Kidney epithelial cell (primary cell): ENCODE data around the gene WBP2. TPM values are rescaled to one million over a fixed set of nuclear protein-coding genes. Genes with fewer than 3 reads are reported as not detected.

Source experiments
- DNase-seq: peaks from one replicate; pipeline ENCODE4 v3.0.0-alpha.2; 2010; ENCODE audit warnings: low read depth
- H3K27me3 ChIP-seq: 2 replicates; pipeline ENCODE4 v1.6.0; 2011; ENCODE audit warnings: low read length; ENCODE audit not compliant: control insufficient read depth, insufficient read depth
- H3K36me3 ChIP-seq: 2 replicates; pipeline ENCODE4 v1.5.1; 2011; ENCODE audit warnings: low read length; ENCODE audit not compliant: control insufficient read depth, insufficient read depth
- H3K4me3 ChIP-seq: 2 replicates; pipeline ENCODE4 v1.5.1; 2011; ENCODE audit warnings: low read depth, mild to moderate bottlenecking, control low read depth, low read length
- total RNA-seq: library from RNA; depleted of rRNA; stranded (reverse); fragments of >200 nt; gene quantifications from 2 replicates; pipeline ENCODE4 v1.2.3, GENCODE V29; 2015
- TF ChIP-seq, protein P1 (sequence below): IDR thresholded peaks from 2 replicates; pipeline ENCODE4 v1.5.1; 2011; ENCODE audit warnings: mild to moderate bottlenecking, moderate library complexity, low read length, control low read depth, inconsistent platforms; ENCODE audit not compliant: insufficient read depth, poor library complexity, severe bottlenecking

WBP2 gene
- total RNA-seq, 1 donor from 2014 or later = 105 TPM

GRCh38 chr17:75835654-75835987 lies 19.5 kb downstream of the WBP2 start:
- Histone ChIP-seq H3K36me3 (no peaks in the 10 kb centered on the region), H3K27me3 (no peaks in the 10 kb centered on the region), H3K4me3 (no peak overlapping the region)
- DNase-seq = no peak
- TF ChIP-seq, protein P1, sequence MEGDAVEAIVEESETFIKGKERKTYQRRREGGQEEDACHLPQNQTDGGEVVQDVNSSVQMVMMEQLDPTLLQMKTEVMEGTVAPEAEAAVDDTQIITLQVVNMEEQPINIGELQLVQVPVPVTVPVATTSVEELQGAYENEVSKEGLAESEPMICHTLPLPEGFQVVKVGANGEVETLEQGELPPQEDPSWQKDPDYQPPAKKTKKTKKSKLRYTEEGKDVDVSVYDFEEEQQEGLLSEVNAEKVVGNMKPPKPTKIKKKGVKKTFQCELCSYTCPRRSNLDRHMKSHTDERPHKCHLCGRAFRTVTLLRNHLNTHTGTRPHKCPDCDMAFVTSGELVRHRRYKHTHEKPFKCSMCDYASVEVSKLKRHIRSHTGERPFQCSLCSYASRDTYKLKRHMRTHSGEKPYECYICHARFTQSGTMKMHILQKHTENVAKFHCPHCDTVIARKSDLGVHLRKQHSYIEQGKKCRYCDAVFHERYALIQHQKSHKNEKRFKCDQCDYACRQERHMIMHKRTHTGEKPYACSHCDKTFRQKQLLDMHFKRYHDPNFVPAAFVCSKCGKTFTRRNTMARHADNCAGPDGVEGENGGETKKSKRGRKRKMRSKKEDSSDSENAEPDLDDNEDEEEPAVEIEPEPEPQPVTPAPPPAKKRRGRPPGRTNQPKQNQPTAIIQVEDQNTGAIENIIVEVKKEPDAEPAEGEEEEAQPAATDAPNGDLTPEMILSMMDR = no peak

DNA sequence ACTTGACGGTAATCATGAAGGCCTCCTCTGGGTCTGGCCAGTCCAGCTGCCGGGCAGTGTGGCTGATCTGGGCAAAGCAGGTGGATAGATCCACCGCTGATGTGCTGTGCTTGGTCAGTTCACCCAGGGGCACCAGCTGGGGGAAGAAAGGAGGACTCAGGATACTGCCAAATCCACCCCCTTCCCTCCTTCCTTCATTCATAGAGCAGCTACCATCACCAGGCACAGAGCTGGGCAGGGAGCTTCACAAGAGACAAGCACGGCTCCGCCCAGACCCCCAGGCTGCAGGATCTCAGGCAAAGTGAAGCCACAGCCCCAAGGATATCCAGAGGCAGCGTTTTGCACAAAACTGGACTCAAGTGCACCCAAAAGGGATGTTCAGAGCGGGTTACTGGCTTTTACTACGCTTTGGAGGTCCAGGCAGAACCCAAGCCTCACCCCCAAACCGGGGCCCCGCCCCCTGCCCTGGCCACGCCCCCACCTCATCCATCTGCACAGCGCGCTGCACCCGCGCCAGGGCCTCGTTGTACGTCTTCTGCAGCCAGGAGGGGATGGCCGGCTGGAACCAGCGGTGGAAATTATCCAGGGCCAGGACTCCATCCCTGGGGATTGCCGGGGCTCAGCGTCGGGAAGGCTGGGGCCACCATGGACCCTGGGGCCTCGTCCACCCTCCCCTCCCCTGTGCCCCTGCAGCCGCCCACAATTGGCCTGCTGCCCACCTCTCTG lies 20.0 kb downstream of the WBP2 start:
- Histone ChIP-seq H3K4me3 (no peak overlapping the region), H3K27me3 (no peaks in the 10 kb centered on the region), H3K36me3 (no peaks in the 10 kb centered on the region)
- no peak for DNase-seq
- TF ChIP-seq, protein P1 = no peak

DNA sequence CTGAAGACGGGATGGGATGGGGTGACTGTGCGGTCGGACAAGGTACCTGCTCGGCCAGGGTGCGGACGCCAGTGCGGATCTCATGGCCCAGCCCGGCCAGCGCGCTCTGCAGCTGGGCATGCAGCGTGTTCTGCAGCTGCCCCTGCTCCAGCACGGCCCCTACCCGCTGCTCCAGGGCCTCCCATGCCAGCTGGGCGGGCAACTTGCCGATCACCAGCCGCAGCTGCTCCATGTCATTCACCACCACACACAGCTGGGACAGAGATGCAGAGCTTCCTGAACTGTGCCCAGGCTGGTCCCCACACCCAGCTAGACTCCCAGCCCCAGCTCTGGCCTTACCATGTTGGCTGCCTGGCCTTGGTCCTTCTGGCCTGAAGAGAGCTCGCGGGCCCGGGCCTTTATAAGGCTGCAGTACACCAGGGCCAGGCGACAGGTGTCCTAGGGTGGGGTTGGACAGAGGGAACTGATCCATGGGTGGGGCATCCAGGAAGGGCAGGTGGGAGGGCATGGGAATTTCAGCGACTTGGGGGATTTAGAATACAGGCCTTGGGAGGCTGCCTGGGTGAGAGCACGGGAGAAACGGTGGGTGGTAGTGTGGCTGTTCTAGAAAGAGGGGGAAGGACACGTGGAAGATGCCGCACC lies 20.7 kb downstream of the WBP2 start:
- DNase-seq = no peak
- no peaks in the 10 kb centered on the region for H3K36me3 ChIP-seq
- TF ChIP-seq, protein P1 = no peak
- H3K27me3 ChIP-seq = no peaks in the 10 kb centered on the region
- H3K4me3 ChIP-seq = no peak overlapping the region

GRCh38 chr17:75832652-75833400 lies 22.3 kb downstream of the WBP2 start:
- Histone ChIP-seq H3K27me3 (no peaks in the 10 kb centered on the region), H3K36me3 (no peaks in the 10 kb centered on the region), H3K4me3 (no peak overlapping the region)
- DNase-seq = no peak
- TF ChIP-seq, protein P1 = no peak

DNA sequence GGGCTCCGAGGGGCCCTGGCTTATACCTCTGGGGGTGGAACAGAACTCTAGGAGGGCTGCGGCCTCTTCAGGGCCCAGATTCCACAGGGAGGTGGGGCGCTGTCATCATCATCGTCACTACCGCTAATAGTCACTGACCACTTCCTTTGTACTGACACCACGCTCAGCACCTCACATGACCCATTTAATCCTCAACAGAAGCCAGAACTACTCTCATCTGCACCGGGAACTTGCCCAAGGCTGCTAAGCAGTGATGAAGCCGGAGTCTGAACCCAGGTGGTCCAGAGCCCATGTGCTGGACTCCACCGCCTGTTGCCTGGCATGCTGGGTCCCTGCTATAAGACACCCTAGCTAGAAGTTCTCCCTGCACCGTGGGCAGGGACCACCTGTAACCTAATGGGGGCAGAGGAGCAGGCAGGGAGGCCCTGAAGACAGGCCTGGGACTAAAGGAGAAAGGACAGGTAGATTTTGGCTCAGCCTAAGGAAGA lies 22.9 kb downstream of the WBP2 start:
- Histone ChIP-seq H3K4me3 (no peak overlapping the region), H3K27me3 (no peaks in the 10 kb centered on the region)

More for the DNA sequence above, 22.9 kb downstream of the WBP2 start:
- H3K36me3 ChIP-seq = no peaks in the 10 kb centered on the region
- DNase-seq = peak; percentile 49
- TF ChIP-seq, protein P1 = no peak
